Pancreas (tissue), 10 donors: ENCODE measurements around the gene FABP3. TPM values are rescaled to one million over a fixed set of nuclear protein-coding genes. Genes with fewer than 3 reads are reported as not detected.

Experiments
- ATAC-seq, 4 donors: fragments of 200-7000 bp; cut with Tn5 transposase; one replicate each; pipeline versions ENCODE4 v1.8.0 to v1.9.1; 2020; ENCODE audit warnings: mild to moderate bottlenecking in 4 of 4, moderate library complexity in 4 of 4
- DNase-seq, 6 donors: peaks; one replicate each; pipeline ENCODE4 v3.0.0-alpha.2; 2020
- FAIRE-seq: peaks from 2 replicates; lab custom pipeline; 2012; peaks lifted over from hg19 to GRCh38; lab: Jason Lieb, UNC
- H3K27ac ChIP-seq, 4 donors: fragments of 200-600 bp; sonication (generic); 1 replicate in 3 of 4; 2 replicates in 1 of 4; pipeline versions ENCODE4 v1.5.0 to v1.8.0; 2020
- H3K27me3 ChIP-seq, 4 donors: fragments of 200-600 bp; one replicate each; pipeline ENCODE4 v1.8.0; 2021
- H3K36me3 ChIP-seq, 3 donors: fragments of 200-600 bp; sonication (generic) in 1 of 3; one replicate each; pipeline versions ENCODE4 v1.5.0 to v1.8.0; 2020 to 2021
- H3K4me1 ChIP-seq, 3 donors: fragments of 200-600 bp; one replicate each; pipeline ENCODE4 v1.8.0; 2021
- H3K4me3 ChIP-seq, 4 donors: fragments of 200-600 bp; sonication (generic) in 2 of 4; one replicate each; pipeline versions ENCODE4 v1.5.0 to v1.8.0; 2020 to 2021
- H3K9me3 ChIP-seq, 4 donors: fragments of 200-600 bp; one replicate each; pipeline ENCODE4 v1.8.0; 2021
- WGBS, 2 donors: extraction: QIAGEN DNeasy Blood & Tissue Kit; methylation state at CpG; one replicate each; pipeline ENCODE4 v1.1.7; 2013; 5-methylcytosine and 5-hydroxymethylcytosine counted together
- intact Hi-C, 3 donors: fragments of 100-400 bp; cut with DNase I; formaldehyde crosslinking; loops; one replicate each; pipeline versions ENCODE4 v1.11.1 to v1.14.2; 2022
- polyA plus RNA-seq, 2 donors: library from polyadenylated mRNA; stranded (reverse); fragments of 200-250 nt; gene quantifications; one replicate each; pipeline ENCODE4 v1.2.3, GENCODE V29; 2013
- total RNA-seq, 6 donors: library from RNA; stranded (reverse); fragmentation: NEBNext Ultra II Directional in 4 of 6; extraction: Animal tissue kit (Norgen Biotek cat#: 25700) in 4 of 6; gene quantifications; one replicate each; pipeline versions ENCODE4 v1.2.1 to v1.2.4, GENCODE V29; 2021 to 2023
- TF ChIP-seq, protein P1 (sequence below), 4 donors: fragments of 200-600 bp; sonication (generic) in 3 of 4; IDR thresholded peaks; one replicate each; pipeline versions ENCODE4 v1.5.0 to v1.8.0; 2021; ENCODE audit warnings: antibody characterized with exemption in 4 of 4
- donor health status: healthy with polysubstance abuse.
- donor health status: DM: no; HTN: no; CAD: no; lungs with moderate emphysema.
- donor health status: DM: no; HTN: no; CAD: no.
- donor health status: control.
- donor health status: control.
- donor health status: Bipolar disorder and iron deficiency.
- donor health status: DM: yes; HTN: yes; CAD: no.
- donor health status: DM: no; HTN: no; CAD: no.
- donor health status: DM: no; HTN: no; CAD: no.
- donor health status: DM: yes; HTN: yes; CAD: no.

FABP3 gene
- total and polyA plus RNA-seq, 8 donors: 0.72 to 5.4 (median 2.7) TPM; not detected in 2

- ATAC-seq (no peak), DNase-seq (no peak), FAIRE-seq (no peak)
- Histone ChIP-seq H3K4me1 (no peaks in the 10 kb centered on the region), H3K27ac (no peak overlapping the region), H3K27me3 (no peaks in the 10 kb centered on the region), H3K36me3 (no peaks in the 10 kb centered on the region), H3K9me3 (no peaks in the 10 kb centered on the region), H3K4me3 (no peak overlapping the region)
- TF ChIP-seq, protein P1, sequence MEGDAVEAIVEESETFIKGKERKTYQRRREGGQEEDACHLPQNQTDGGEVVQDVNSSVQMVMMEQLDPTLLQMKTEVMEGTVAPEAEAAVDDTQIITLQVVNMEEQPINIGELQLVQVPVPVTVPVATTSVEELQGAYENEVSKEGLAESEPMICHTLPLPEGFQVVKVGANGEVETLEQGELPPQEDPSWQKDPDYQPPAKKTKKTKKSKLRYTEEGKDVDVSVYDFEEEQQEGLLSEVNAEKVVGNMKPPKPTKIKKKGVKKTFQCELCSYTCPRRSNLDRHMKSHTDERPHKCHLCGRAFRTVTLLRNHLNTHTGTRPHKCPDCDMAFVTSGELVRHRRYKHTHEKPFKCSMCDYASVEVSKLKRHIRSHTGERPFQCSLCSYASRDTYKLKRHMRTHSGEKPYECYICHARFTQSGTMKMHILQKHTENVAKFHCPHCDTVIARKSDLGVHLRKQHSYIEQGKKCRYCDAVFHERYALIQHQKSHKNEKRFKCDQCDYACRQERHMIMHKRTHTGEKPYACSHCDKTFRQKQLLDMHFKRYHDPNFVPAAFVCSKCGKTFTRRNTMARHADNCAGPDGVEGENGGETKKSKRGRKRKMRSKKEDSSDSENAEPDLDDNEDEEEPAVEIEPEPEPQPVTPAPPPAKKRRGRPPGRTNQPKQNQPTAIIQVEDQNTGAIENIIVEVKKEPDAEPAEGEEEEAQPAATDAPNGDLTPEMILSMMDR (IDR thresholded peaks at IDR 0.05): no peak
- WGBS, 2 donors: 47 to 58% methylated on average over 2 of the region's 2 CpGs
- intact Hi-C loops: no loop called here
Measured at GRCh38 chr1:31401241-31401640, 28.4 kb upstream of the FABP3 start.

GRCh38 chr1:31400393-31400792 lies 27.5 kb upstream of the FABP3 start:
- no peaks in the 10 kb centered on the region for H3K9me3 ChIP-seq
- H3K4me1 ChIP-seq: no peaks in the 10 kb centered on the region
- TF ChIP-seq, protein P1 (IDR thresholded peaks at IDR 0.05): no peak
- FAIRE-seq (no peak), DNase-seq (no peak), ATAC-seq (no peak)
- WGBS, 2 donors: 44 to 49% methylated on average over 3 of the region's 3 CpGs
- H3K27me3 ChIP-seq: no peaks in the 10 kb centered on the region
- no peak overlapping the region for H3K27ac ChIP-seq
- intact Hi-C loops: no loop called here
- no peak overlapping the region for H3K4me3 ChIP-seq
- no peaks in the 10 kb centered on the region for H3K36me3 ChIP-seq

DNA sequence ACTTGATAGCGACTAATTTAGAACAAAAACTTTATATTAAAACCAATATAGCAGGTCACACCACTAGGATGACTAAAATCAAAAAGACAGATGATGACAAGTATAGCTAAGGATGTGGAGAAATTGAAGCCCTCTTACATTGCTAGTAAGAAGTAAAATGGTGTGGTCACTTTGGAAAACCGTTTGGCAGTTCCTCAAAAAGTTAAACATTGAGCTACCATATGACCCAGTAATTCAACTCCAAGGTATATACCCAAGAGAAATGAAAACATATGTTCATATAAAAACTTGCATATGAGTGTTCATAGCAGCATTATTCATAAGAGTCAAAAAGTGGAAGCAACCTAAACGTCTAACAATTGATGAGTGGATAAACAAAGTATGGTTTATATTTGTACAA lies 27.1 kb upstream of the FABP3 start:
- FAIRE-seq: no peak
- WGBS, 2 donors: 42 to 51% methylated on average over 3 of the region's 3 CpGs
- intact Hi-C loops: loop anchor here in 2 of 3 donors (5.0 to 10.0 kb wide), 2 partner anchors 145 to 147 kb away; no protein-coding TSS in a partner anchor

GRCh38 chr1:31398246-31398645 lies 25.4 kb upstream of the FABP3 start:
- FAIRE-seq (no peak), DNase-seq (no peak), ATAC-seq (no peak)
- 63 to 84% methylated on average over 2 of the region's 2 CpGs for WGBS, 2 donors
- H3K27ac ChIP-seq: no peak overlapping the region
- no peaks in the 10 kb centered on the region for H3K9me3 ChIP-seq
- H3K4me1 ChIP-seq: no peaks in the 10 kb centered on the region
- H3K27me3 ChIP-seq: no peaks in the 10 kb centered on the region
- no peak overlapping the region for H3K4me3 ChIP-seq
- TF ChIP-seq, protein P1 (IDR thresholded peaks at IDR 0.05): no peak
- no peaks in the 10 kb centered on the region for H3K36me3 ChIP-seq
- intact Hi-C loops: loop anchor here in 2 of 3 donors (5.0 to 10.0 kb wide), 2 partner anchors 147 to 149 kb away; no protein-coding TSS in a partner anchor

More for the DNA sequence above, 27.1 kb upstream of the FABP3 start:
- Histone ChIP-seq H3K4me3 (no peak overlapping the region), H3K4me1 (no peaks in the 10 kb centered on the region), H3K36me3 (no peaks in the 10 kb centered on the region), H3K27ac (no peak overlapping the region), H3K9me3 (no peaks in the 10 kb centered on the region), H3K27me3 (no peaks in the 10 kb centered on the region)
- TF ChIP-seq, protein P1 (IDR thresholded peaks at IDR 0.05): no peak
- DNase-seq (no peak), ATAC-seq (no peak)

GRCh38 chr1:31397360-31398095 lies 24.7 kb upstream of the FABP3 start:
- no peaks in the 10 kb centered on the region for H3K36me3 ChIP-seq
- no peak for FAIRE-seq
- H3K27ac ChIP-seq: no peak overlapping the region
- DNase-seq: no peak
- TF ChIP-seq, protein P1 (IDR thresholded peaks at IDR 0.05): no peak
- H3K4me1 ChIP-seq: no peaks in the 10 kb centered on the region
- no peak for ATAC-seq
- intact Hi-C loops: loop anchor here in 2 of 3 donors (5.0 to 10.0 kb wide), 2 partner anchors 147 to 150 kb away; no protein-coding TSS in a partner anchor
- no peak overlapping the region for H3K4me3 ChIP-seq
- no peaks in the 10 kb centered on the region for H3K27me3 ChIP-seq
- 80 to 86% methylated on average over 4 of the region's 4 CpGs for WGBS, 2 donors
- no peaks in the 10 kb centered on the region for H3K9me3 ChIP-seq
